ENCODE data around the gene ATP8A2. TPM values are rescaled to one million over a fixed set of nuclear protein-coding genes. Genes with fewer than 3 reads are reported as not detected.

The ATP8A2 gene
- total RNA-seq, 2 donors from 2014 or later = 0.23 to 6.1 TPM

DNA sequence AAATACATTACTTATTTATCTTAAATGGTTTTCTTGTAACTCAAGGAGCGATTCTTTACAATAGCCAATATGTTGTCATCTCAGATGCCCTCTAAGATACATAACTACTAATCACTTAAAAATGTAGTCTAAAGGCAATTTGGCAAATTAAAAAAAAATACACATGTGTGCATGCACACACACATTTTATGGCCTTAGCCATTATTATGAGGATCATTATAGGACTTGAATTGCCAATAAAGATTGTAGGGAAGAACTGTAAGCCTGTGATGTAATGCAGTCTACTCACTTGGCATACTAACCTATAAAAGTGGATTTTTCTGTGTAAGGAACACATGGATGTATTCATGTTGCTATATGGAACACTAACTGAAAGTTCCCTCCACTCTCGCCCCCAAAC, 405.7 kb downstream of the ATP8A2 start:
- DNase-seq (ENCODE audit: low spot score) = no peak
- Histone ChIP-seq H3K4me3 (no peak overlapping the region), H3K9me3 (no peaks in the 10 kb centered on the region), H3K36me3 (no peaks in the 10 kb centered on the region), H3K27ac (no peak overlapping the region), H3K27me3 (replicated peaks; ENCODE audit: insufficient read depth) (no peaks in the 10 kb centered on the region), H3K4me1 (replicated peaks) (no peaks in the 10 kb centered on the region)
- TF ChIP-seq POLR2A (IDR thresholded peaks at IDR 0.05) = no peak
- no peak for TF ChIP-seq POLR2AphosphoS5 (IDR thresholded peaks at IDR 0.05)
- TF ChIP-seq, protein P1, sequence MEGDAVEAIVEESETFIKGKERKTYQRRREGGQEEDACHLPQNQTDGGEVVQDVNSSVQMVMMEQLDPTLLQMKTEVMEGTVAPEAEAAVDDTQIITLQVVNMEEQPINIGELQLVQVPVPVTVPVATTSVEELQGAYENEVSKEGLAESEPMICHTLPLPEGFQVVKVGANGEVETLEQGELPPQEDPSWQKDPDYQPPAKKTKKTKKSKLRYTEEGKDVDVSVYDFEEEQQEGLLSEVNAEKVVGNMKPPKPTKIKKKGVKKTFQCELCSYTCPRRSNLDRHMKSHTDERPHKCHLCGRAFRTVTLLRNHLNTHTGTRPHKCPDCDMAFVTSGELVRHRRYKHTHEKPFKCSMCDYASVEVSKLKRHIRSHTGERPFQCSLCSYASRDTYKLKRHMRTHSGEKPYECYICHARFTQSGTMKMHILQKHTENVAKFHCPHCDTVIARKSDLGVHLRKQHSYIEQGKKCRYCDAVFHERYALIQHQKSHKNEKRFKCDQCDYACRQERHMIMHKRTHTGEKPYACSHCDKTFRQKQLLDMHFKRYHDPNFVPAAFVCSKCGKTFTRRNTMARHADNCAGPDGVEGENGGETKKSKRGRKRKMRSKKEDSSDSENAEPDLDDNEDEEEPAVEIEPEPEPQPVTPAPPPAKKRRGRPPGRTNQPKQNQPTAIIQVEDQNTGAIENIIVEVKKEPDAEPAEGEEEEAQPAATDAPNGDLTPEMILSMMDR (IDR thresholded peaks at IDR 0.05) = no peak
- intact Hi-C loops (cut with DNase I) = no loop called here
- 89% methylated on average over 2 of the region's 2 CpGs for WGBS

DNA sequence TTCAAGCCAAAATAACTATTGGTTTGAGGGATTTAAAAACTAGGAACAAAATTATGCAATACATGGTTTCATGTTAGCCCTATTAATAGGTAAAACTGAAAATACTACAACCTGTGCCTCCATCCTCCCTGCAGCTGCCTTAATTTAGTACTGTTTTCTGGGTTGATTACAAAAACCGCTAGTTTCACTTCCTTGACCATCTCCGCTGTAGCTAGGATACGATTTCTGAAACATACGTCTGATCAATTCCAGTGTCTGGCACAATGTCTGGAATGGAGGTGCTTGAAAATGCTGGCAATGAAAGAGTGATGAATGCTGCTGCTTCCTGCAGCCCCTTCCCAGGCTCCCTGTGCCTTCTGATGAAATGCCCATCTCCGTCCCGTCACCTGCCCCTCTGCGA, 406.6 kb downstream of the ATP8A2 start:
- no peak overlapping the region for H3K27ac ChIP-seq
- no peaks in the 10 kb centered on the region for H3K36me3 ChIP-seq
- intact Hi-C loops (cut with DNase I) = no loop called here
- DNase-seq (ENCODE audit: low spot score) = no peak
- H3K27me3 ChIP-seq (replicated peaks; ENCODE audit: insufficient read depth) = no peaks in the 10 kb centered on the region
- no peaks in the 10 kb centered on the region for H3K9me3 ChIP-seq
- H3K4me1 ChIP-seq (replicated peaks) = no peaks in the 10 kb centered on the region
- no peak overlapping the region for H3K4me3 ChIP-seq
- WGBS = 90% methylated on average over 7 of the region's 7 CpGs
- TF ChIP-seq, protein P1 (IDR thresholded peaks at IDR 0.05) = no peak
- TF ChIP-seq POLR2A (IDR thresholded peaks at IDR 0.05) = no peak
- TF ChIP-seq POLR2AphosphoS5 (IDR thresholded peaks at IDR 0.05) = no peak

DNA sequence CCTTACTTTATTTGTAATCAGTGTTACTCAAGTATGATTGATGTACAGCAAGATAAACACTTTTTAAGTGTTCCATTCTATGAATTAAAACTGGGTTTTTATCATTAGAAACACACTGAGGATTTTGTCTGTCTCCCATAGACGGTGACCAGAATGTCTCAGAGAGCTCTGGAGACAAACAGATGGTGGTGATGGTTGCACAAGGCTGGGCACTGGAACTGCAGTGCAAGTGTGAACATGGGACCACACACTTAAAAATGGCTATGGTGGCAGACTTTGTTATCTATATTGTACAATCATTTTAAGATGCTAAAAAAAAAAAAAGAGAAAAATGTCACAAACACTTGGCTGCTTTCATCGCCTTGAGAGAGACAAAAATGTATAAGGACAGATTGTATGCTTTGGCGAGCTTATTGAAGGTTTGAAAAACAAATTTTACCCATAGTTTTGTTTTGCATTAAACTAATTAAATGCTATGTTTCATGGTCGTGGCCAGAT, 407.1 kb downstream of the ATP8A2 start:
- DNase-seq (ENCODE audit: low spot score) = no peak
- Histone ChIP-seq H3K27ac (no peak overlapping the region), H3K4me1 (replicated peaks) (no peaks in the 10 kb centered on the region), H3K27me3 (replicated peaks; ENCODE audit: insufficient read depth) (no peaks in the 10 kb centered on the region), H3K9me3 (no peaks in the 10 kb centered on the region), H3K36me3 (no peaks in the 10 kb centered on the region), H3K4me3 (no peak overlapping the region)
- intact Hi-C loops (cut with DNase I) = no loop called here
- TF ChIP-seq POLR2AphosphoS5 (IDR thresholded peaks at IDR 0.05) = no peak
- TF ChIP-seq, protein P1 (IDR thresholded peaks at IDR 0.05) = no peak
- TF ChIP-seq POLR2A (IDR thresholded peaks at IDR 0.05) = no peak
- WGBS = 80% methylated on average over 4 of the region's 4 CpGs

DNA sequence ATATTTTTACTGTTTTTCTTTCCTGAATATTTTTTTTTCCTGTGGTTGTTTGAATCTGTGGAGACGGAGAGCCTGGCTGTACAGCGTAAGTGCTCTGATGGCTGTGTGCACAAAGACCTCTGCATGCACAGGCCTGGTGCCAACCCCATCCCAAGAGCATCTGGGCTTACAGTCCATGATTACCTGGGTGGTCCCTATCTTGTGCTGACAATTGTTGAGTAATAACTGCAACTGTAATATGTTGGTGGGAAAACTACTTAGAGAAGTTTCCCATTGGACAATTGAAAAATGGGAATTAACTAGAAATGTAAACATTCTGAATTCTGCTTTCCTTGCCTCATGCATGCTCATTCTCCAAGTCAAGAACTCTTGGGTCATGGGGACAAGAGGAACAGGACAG, 411.3 kb downstream of the ATP8A2 start:
- no peak for DNase-seq (ENCODE audit: low spot score)
- Histone ChIP-seq H3K27me3 (replicated peaks; ENCODE audit: insufficient read depth) (no peaks in the 10 kb centered on the region), H3K4me3 (no peak overlapping the region), H3K4me1 (replicated peaks) (no peaks in the 10 kb centered on the region), H3K9me3 (no peaks in the 10 kb centered on the region), H3K27ac (no peak overlapping the region), H3K36me3 (no peaks in the 10 kb centered on the region)
- WGBS = 81% methylated on average over 2 of the region's 2 CpGs
- TF ChIP-seq POLR2AphosphoS5 (IDR thresholded peaks at IDR 0.05) (no peak), POLR2A (IDR thresholded peaks at IDR 0.05) (no peak)
- TF ChIP-seq, protein P1 (IDR thresholded peaks at IDR 0.05) = no peak
- intact Hi-C loops (cut with DNase I) = no loop called here

DNA sequence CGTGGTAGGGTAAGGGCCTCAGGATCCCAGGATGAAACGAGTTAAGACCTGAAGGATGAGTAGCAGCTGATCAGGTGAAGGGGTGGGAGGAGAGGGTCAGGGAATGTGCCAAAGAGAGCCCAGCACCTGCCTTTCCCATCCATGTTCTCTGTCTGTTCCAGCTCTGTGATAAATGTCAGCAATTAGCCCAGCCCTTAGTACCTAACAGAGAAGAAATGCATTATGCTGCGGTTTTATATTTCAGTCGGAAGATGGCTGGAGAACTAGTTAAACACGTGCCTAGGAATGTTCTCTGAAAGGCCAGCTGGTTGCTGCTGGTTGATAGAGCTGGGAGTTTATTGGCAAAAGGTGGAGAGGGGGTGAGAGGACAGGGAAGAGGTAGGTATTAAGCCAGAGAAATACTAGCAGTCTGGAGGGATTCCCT, 411.8 kb downstream of the ATP8A2 start:
- no peaks in the 10 kb centered on the region for H3K4me1 ChIP-seq (replicated peaks)
- no peaks in the 10 kb centered on the region for H3K36me3 ChIP-seq
- intact Hi-C loops (cut with DNase I) = no loop called here
- 27% methylated on average over 5 of the region's 5 CpGs for WGBS
- no peak for DNase-seq (ENCODE audit: low spot score)
- H3K4me3 ChIP-seq = no peak overlapping the region
- H3K27me3 ChIP-seq (replicated peaks; ENCODE audit: insufficient read depth) = no peaks in the 10 kb centered on the region
- no peaks in the 10 kb centered on the region for H3K9me3 ChIP-seq
- TF ChIP-seq POLR2A (IDR thresholded peaks at IDR 0.05) (no peak), POLR2AphosphoS5 (IDR thresholded peaks at IDR 0.05) (no peak)
- TF ChIP-seq, protein P1 (IDR thresholded peaks at IDR 0.05) = no peak
- H3K27ac ChIP-seq = no peak overlapping the region
